ENCODE measurements around the gene ABI3. TPM values are rescaled to one million over a fixed set of nuclear protein-coding genes. Genes with fewer than 3 reads are reported as not detected.
"Not testable (repeated sequence)": the region's sequence is repeated elsewhere in the genome, so short reads cannot be mapped to it uniquely, and the experiment has no call there.

Gene ABI3
- polyA plus RNA-seq, 3 donors = 4.2 to 6.1 (median 5.5) TPM

DNA sequence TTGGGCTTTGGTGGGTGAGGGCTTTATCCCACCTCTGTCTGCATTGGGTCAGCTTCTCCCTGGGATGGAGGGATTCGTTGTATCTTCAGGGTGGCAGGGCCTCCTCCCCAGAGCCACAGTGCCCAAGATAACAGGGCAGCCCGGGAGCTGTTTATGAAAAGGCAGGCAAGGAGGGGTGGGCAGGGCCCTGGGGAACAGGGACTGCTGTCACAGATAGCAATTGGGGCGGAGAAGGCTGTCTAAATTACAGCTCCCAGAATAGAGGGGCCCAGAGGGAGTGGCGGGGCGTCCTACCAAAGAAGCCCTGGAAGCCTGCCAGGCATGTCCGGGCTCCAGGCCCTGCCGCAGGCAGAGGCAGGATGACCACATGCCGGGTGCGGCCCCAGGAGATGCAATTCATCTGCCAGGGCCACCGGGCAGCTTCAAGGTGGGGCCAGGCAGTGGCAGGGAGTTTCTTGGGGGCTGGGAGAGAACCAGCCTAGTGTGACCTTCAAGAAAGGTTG, 38.8 kb downstream of the ABI3 start:
- no peak for DNase-seq

DNA sequence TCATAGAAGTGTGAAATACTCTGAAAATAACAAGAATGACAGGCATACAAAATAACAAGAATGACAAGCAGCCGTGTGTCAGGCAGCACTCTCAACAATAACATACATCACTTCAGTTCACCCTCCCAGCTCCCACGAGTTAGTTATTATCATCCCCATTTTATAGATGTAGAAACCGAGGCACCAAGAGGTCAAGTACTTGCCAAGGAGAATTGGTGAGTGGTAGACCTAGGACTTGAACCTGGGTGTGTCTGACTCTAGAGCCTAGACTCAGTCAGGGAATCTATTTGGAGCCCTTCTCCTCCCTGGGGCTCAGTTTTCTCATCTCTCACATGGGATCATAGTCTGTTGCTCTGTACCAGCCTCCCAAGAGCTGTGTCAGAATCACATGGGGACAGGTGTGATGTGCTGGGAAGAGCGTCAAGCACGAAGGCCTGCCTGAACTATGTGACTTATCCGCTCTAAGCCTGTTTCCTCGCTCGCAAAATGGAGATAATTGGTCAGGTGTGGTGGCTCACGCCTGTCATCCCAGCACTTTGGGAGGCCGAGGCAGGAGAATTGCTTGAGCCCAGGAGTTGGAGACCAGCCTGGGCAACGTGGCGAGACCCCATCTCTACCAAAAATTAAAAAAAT, 39.5 kb downstream of the ABI3 start:
- no peak for DNase-seq

DNA sequence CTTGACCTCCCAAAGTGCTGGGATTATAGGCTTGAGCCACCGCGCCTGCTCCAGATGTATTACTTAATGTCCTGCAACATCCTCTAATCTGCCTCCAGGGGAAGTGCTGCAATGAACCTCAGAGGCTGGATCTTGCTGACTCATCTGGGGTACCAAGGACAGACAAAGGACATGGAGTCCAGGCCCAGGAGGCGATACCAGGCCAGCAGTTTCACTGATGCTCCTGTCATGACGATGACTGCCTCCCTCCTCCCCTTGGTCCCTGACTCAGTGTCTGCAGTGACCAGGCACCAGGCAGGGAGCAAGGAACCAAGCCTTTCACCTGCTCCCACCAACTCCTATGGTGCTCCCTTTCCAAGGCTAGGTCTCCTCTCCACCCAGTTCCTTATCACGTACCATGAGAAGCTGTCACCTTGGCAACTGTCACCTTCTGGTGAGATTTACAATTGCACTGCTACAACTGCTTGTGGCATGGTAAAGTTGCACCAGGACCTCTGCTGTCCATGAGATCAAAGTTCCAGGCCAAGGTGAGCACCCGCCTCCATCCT, 41.7 kb downstream of the ABI3 start:
- DNase-seq = no peak

DNA sequence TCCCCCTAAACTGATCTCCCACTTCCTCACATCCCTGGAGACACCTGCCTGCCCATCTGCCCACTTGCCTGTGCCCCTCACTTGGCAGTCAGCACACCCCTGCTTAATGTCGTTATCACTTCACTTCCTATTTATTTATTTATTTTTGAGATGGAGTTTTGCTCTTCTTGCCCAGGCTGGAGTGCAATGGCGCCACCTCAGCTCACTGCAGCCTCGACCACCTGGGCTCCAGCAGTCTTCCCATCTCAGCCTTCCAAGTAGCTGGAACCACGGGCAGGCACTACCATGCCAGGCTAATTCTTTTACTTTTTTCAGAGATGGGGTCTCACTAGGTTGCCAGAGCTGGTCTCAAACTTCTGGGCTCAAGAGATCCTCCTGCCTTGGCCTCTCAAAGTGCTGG, 43.6 kb downstream of the ABI3 start:
- DNase-seq = no peak

DNA sequence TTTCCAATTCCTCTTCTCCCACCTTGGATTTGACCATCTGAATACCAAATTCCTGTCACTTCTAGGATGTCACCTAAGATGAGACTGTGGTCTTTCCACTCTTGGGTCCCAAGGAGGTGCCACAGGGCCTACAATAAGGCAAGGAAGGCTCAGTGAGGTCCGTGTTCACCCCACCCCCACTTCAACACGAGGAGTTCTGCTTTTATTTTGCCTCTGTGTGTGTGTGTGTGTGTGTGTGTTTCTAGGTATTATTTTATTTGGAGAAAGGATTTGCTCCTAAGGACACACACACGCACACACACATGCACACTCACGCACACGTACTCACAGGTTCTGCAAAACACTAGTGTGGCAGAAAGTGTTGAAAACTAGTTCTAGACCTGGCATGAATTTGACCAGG, 44.6 kb downstream of the ABI3 start:
- no peak for DNase-seq

DNA sequence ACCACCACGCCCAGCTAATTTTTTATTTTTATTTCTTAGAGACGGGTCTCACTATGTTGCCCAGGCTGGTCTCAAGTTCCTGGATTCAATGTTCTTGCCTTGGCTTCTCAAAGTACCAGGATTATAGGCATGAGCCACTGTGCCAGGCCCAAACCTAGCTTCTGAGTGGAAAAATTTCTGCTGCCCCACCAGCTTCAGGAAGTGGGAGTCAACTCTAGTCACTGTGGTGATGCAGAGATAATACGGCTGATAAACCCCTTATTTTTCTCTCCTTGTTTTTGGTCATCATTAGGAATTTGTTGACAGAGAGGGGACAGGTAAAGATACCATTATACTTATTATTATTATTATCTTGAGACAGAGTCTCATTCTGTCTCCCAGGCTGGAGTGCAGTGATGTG, 47.9 kb downstream of the ABI3 start:
- no peak for DNase-seq

DNA sequence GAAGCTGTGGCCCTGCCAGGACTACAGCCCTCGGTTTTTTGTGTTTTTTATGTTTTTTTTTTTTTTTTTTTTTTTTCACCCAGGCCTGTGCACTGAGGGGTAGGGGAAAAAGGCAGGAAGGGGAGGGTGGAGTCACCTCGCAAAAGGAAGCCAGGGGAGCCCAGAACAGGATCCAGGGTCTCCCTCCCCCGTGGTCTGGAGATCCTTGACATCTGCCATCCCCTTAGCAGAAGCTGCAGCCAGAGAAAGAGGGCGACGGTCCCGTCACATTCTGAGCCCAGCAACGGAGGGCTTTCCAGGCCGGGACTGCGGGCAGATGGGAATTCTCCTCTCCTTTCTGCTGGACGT, 49.1 kb downstream of the ABI3 start:
- DNase-seq = no peak

DNA sequence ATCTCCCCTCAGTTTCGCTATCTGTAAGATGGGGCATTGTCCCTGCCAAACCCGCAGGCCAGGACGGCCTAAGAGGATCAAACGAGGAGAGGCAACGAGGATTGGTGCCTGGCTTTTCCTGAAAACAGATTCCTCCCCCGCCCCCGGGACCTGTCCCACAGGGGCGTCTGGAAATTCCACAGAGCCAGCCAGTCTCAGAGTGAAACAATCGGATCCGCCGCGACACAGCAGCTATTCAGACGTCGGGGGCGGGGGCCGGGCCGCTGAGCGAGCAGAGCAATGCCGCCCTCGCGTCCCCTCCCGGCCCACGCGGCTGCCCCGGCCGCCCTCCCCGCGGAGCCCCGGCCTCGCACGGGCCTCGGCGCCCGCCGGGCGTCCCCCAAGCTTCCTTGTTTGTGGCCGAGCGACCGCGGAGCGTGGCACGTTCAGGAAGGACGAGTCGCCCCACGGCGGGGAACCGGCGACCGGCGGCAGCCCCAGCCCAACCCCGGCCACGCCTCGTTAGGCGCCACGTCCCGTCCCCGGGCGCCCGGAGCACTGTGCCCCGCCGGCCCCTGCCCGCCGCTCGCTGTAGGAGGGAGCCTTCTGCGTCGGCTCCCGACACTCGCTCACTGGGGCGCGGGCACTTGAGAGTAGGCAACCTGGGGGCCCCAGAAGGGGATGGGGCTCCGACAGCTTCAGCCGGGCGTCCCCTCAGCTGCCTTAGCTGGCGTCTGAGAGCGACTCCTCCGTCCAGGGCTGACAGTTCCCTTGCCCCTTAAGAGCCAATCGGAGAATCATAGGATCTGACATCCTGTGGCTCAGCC, 49.7 kb downstream of the ABI3 start:
- peak; percentile 64 for DNase-seq

DNA sequence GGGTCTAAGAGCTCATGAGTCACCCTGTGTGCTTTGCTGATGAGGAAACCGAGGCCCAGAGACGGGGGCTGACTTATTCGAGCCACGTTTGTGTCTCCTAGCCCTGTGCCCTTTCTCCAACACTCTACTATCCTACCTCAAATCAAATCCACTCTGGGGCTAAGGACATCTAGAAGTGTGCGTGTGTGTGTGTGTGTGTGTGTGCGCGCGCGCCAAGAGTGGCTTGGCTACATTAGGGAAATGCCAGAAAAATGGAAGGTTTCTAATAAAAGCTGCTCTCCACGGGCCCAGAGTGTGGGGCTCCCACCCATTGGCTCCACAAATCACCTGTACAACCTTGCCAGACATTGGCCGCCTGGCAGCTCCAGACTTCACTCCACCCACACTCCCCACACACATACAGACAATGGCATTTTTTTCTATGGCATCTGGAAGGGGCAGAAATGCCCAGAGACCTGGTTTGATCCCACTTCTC, 50.3 kb downstream of the ABI3 start:
- DNase-seq = no peak

DNA sequence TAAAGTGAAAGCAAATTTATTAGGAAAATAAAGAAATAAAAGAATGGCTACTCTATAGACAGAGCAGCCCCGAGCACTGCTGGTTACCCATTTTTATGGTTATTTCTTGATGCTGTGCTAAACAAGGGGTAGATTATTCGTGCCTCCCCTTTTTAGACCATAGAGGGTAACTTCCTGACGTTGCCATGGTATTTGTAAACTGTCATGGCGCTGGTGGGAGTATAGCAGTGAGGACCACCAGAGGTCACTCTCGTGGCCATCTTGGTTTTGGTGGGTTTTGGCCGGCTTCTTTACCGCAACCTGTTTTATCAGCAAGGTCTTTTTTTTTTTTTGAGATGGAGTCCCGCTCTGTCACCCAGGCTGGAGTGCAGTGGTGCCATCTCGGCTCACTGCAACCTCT, 51.0 kb downstream of the ABI3 start:
- not testable (repeated sequence) for DNase-seq

DNA sequence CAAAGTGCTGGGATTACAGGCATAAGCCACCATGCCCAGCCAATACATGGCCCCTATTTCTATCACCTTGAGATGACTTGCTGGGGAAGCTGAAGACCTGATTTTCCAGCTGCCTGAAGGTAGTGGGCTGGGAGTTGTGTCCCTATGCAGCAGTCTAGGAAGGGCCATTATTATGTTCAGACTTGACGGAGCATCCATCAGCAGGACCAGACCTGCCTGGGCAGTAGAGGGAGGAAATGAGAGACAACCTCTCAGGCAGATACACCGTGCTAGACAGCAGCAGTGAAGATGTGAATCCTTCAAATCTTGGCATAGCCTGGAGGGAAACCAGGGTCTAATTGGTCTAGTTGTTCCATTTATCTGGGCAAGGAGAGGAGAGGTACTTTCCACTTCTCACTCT, 55.7 kb downstream of the ABI3 start:
- no peak for DNase-seq

DNA sequence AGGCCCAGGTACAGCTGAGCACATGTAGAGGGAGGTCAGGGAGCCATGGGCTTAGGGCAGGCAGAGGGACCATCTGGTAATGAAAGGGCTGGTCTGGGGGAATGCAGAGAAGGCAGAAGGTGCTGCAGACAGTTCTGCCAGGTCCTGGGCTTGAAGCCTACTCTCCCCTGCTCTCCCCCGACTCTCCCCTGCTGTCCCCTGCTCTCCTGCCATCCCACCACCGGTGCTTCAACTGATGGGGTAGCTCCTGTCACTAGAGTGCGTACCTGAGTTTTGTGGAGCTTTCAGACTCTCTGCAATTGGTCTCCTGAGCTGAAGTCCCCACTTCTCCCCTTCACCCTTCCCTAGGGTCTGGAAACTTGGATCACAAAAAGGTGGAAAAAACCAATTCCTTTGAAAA, 57.4 kb downstream of the ABI3 start:
- no peak for DNase-seq

DNA sequence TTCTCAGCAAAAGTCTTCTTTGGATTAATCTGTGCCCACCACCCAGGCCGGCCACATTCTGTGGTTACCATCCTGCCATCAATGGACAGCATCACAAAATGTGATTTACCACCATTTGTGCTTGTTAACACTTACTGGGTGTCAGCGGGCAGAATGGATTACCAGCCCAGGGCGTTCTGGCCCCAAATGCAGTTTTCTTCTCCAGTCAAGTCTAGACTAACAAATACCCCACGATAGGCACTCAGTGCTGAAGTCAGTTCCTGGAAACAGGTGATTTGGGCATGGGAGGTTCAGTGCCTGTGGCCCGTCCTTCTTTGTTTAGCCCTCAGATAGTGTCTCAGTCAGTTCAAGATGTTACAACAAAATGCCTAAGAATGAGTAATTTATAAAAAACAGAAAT, 58.8 kb downstream of the ABI3 start:
- DNase-seq = no peak

Other genes with a start within 250 kb of the ABI3 start
- not detected for gene GIP, start 242.1 kb upstream of the ABI3 start, polyA plus RNA-seq (ENCODE audit: insufficient read length in 3 of 3)
- gene IGF2BP1, start 213.3 kb upstream of the ABI3 start, polyA plus RNA-seq (ENCODE audit: insufficient read length in 3 of 3) = 10 to 100 TPM; 25.4 to 31.8 (median 27.0) TPM
- gene B4GALNT2, start 77.9 kb upstream of the ABI3 start, polyA plus RNA-seq (ENCODE audit: insufficient read length in 3 of 3) = 1 to 10 TPM in 2 of 3 donors, under 1 TPM in 1; 0.46 to 3.3 (median 1.2) TPM
- gene GNGT2, start 133 bp upstream of the ABI3 start, polyA plus RNA-seq (ENCODE audit: insufficient read length in 3 of 3) = 1 to 10 TPM; 1.2 to 2.2 (median 1.7) TPM
- gene PHOSPHO1, start 20.1 kb downstream of the ABI3 start, polyA plus RNA-seq (ENCODE audit: insufficient read length in 3 of 3) = 1 to 10 TPM; 1.4 to 2.4 (median 1.8) TPM
- 10 to 100 TPM; 24.1 to 32.7 (median 29.8) TPM for gene ZNF652, start 151.5 kb downstream of the ABI3 start, polyA plus RNA-seq (ENCODE audit: insufficient read length in 3 of 3)
- gene PHB1, start 204.2 kb downstream of the ABI3 start, polyA plus RNA-seq (ENCODE audit: insufficient read length in 3 of 3) = 100 to 1,000 TPM; 231 to 273 (median 243) TPM

Data from renal pelvis (tissue), 4 donors.